Measurements from ENCODE around the gene USP15. TPM values are rescaled to one million over a fixed set of nuclear protein-coding genes. Genes with fewer than 3 reads are reported as not detected.

The USP15 gene
- polyA plus RNA-seq, 3 donors: 43.1 to 56.5 (median 55.0) TPM

GRCh38 chr12:62270384-62270783 lies 10.2 kb downstream of the USP15 start:
- no peak for DNase-seq (ENCODE audit: extremely low read depth in 1 of 11, low read depth in 9 of 11, low spot score in 4 of 11)

DNA sequence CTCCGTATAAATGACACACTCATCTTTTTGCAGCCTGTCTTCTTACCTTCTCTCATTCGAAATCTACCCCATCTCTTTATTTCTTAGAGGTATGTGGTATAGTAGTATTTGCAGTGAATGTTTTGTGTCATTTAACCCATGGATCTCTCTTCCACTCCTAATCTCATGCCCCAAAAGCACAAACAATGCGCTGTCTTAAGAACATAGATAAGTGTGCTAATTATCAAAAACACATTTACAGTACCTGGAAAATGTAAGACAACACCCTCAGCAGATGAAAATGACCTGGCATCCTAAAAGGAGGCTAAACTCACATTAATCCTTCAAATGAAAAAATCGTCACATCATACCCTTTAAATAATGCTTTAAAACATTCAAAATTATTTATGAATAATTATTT lies 10.7 kb downstream of the USP15 start:
- no peak for DNase-seq (ENCODE audit: extremely low read depth in 1 of 11, low read depth in 9 of 11, low spot score in 4 of 11)

DNA sequence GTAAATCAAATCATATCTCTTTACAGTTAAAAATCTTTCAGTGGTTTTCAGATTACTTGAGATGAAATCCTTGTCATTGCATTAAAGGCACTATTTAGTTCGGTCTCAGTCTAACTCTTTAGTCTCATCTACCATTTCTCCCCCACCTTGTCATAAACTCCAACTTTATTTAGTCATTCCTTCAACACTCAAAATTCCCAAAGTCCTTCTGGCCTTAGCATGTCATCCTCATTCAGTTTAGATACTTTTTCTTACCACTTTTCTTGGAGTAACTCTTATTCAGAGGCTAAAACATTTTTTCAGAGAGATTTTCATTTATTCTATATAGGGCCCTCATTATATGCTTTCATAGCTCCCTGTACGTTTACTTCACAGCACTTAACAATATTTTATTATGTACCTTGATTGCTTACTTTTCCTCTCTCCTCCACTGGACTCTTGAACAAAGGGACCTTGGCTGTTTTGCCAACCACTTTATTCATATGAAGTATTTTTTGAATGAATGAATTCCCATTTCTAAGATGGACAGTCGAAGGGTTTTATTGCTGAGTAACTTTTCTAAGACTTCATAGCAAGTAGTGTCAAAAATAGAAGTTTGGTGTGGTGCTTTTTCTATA lies 12.8 kb downstream of the USP15 start:
- no peak for DNase-seq (ENCODE audit: extremely low read depth in 1 of 11, low read depth in 9 of 11, low spot score in 4 of 11)

DNA sequence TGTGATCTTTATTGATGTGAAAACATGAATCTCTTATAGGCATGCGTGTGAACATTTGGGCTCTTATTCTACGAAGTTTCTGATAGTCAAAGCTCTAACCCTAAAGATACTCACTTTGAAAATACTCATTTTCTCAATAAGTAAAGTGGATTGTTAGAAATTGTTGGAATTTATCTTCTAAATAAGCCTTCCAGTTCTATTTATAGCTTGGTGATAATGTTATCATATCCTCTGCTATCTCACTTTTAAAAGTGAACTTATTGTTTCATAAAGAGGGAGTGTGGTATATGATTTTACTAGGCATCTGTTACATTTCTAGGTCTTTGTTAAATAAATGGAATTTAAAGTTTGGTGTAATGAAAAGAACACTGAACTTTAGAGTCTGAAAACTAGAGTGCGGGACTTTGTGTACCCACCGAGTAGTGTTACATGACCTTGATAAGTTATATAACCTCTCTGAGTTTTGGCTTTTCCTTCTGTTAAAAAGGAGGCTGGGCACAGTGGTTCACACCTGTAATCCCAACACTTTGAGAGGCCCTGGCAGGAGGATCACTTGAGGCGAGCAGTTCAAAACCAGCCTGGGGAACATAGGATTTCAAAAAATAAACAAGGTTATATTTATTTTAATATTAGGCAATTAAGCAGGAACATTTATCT lies 13.6 kb downstream of the USP15 start:
- no peak for DNase-seq (ENCODE audit: extremely low read depth in 1 of 11, low read depth in 9 of 11, low spot score in 4 of 11)

- DNase-seq (ENCODE audit: extremely low read depth in 1 of 11, low read depth in 9 of 11, low spot score in 4 of 11): no peak
These were observed 17.8 kb downstream of the USP15 start for GRCh38 chr12:62278022-62278421.

- no peak for DNase-seq (ENCODE audit: extremely low read depth in 1 of 11, low read depth in 9 of 11, low spot score in 4 of 11)
These were observed 18.9 kb downstream of the USP15 start for GRCh38 chr12:62279058-62279457.

DNA sequence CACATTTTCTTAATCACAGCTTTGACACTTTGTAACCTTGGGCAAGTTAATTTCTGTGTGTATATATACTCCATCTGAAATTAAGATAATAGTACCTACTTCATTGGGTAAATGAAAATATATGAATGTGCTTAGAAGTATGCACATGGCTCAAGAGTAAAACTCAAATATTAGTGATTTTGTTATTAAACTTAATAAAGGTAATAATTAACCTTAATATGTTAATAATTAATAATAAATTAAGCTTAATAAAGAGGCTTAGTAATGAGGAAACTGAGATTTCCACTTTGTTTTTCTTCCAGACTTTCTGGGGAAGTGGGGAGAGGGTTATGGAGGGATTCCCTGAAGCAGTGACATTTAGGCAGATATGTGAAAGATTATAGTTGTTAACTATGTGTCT lies 19.8 kb downstream of the USP15 start:
- no peak for DNase-seq (ENCODE audit: extremely low read depth in 1 of 11, low read depth in 9 of 11, low spot score in 4 of 11)

GRCh38 chr12:62282057-62282774 lies 22.0 kb downstream of the USP15 start:
- DNase-seq (ENCODE audit: extremely low read depth in 1 of 11, low read depth in 9 of 11, low spot score in 4 of 11): no peak

- no peak for DNase-seq (ENCODE audit: extremely low read depth in 1 of 11, low read depth in 9 of 11, low spot score in 4 of 11)
These were observed 24.5 kb downstream of the USP15 start for GRCh38 chr12:62284749-62285148.

DNA sequence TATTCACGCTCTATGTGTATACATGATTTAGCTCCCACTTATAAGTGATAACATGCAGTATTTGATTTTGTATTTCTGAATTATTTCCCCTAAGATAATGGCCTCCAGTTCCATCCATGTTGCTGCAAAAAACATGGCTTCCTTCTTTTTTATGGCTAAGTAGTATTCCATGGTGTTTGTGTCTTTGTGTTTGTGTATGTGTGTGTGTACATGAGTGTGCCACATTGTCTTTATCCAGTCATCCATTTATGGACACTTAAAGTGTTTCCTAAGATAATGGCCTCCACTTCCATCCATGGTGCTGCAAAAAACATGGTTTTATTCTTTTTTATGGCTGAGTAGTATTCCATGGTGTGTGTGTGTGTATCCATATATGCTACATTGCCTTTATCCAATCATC lies 25.1 kb downstream of the USP15 start:
- DNase-seq (ENCODE audit: extremely low read depth in 1 of 11, low read depth in 9 of 11, low spot score in 4 of 11): no peak

DNA sequence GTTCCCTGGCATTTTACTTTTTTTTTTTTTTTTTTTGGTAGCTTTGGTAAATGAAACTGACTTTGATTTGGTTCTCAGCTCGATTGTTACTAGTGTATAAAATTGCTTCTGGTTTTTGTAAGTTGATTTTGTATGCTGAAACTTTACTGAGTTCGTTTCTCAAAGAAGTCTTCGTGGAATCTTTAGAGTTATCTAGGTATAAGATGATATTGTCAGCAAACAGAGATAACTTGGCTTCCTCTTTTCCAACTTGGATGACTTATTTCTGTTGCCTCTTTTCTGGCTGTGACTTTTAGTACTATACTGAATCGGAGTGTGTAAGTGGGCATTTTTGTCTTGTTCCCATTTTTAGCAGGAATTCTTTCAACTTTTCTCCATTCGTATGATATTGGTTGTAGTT lies 28.1 kb downstream of the USP15 start:
- no peak for DNase-seq (ENCODE audit: extremely low read depth in 1 of 11, low read depth in 9 of 11, low spot score in 4 of 11)

- no peak for DNase-seq (ENCODE audit: extremely low read depth in 1 of 11, low read depth in 9 of 11, low spot score in 4 of 11)
These were observed 30.6 kb downstream of the USP15 start for GRCh38 chr12:62290846-62291245.

DNA sequence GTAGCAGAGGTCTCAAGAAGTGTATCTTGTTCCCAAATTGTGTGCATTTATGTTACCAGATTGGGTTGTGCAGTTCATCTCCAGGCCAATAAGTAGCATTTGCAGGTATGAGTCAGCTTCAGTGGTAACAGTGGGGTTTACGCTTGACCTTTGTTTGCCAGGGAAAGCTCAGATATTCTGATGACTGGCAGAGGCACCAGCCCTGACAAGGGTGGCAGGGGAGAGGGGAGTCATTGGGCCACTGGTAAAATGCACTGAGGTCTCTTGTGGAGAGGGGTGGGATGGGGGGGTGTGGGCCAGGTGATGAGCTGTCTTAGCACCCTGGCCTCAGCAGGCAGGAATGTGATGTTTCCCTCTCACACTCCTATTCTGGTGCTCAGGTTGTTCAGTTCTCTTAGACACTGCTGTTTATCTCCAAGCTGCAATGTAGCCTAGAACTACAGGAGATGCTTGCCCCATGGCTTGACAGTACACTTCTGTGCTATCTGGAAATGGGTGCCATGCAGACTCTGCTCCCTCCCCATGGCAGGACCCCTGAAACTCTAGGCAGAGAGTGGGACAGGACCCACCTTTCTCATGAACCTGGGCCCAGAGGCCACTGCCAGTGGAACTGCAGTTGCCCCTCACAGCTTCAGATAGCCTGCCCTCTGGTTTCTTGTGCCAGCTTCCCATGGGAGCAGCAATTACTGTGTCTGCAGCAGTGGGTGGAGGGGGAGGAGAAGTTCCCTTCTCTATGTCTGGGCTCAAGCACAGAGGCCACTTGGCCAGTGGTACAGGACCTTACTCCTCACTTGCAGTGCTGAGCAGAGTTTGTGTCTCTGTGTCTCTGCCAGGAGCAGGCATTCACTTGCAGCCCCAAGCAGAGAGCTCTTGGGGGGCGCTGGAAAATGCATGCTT lies 31.9 kb downstream of the USP15 start:
- DNase-seq (ENCODE audit: extremely low read depth in 1 of 11, low read depth in 9 of 11, low spot score in 4 of 11): no peak

GRCh38 chr12:62292761-62293344 lies 32.6 kb downstream of the USP15 start:
- no peak for DNase-seq (ENCODE audit: extremely low read depth in 1 of 11, low read depth in 9 of 11, low spot score in 4 of 11)

DNA sequence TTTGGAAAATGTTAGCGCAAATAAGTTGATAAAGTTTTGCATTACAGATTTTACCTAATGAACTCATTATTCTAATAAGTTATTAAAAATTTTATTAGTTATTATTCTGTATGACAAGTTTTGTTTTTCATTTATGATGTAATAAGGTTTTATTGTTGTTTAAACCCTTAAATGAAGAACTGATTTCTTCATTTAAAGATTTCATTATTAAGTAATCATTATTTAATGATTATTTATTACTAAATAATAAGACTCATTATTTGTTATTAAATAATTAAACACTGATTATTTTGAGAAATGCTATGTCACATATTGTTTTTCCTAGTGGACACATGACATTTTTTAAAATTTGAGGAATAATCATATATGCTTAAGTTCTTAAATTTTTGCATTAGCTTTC lies 34.2 kb downstream of the USP15 start:
- no peak for DNase-seq (ENCODE audit: extremely low read depth in 1 of 11, low read depth in 9 of 11, low spot score in 4 of 11)

DNA sequence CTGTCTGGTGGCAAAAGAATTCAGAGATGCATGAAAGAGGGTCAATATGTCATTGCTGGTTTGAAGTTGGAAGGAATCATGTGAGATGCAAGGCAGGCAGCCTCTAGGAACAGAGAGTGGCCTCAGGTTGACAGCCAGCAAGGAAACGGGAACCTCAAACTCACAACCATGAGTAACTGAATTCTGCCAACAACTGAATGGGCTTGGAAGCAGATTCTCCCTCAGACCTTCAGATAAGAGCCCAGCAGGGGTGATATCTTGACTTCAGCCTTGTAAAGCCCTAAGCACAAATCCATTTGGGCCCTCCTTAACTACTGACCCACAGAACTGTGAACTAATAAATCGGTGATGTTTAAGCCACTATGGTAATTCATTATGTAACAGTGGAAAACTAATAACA lies 35.8 kb downstream of the USP15 start:
- no peak for DNase-seq (ENCODE audit: extremely low read depth in 1 of 11, low read depth in 9 of 11, low spot score in 4 of 11)

GRCh38 chr12:62297321-62297720 lies 37.1 kb downstream of the USP15 start:
- DNase-seq (ENCODE audit: extremely low read depth in 1 of 11, low read depth in 9 of 11, low spot score in 4 of 11): no peak

DNA sequence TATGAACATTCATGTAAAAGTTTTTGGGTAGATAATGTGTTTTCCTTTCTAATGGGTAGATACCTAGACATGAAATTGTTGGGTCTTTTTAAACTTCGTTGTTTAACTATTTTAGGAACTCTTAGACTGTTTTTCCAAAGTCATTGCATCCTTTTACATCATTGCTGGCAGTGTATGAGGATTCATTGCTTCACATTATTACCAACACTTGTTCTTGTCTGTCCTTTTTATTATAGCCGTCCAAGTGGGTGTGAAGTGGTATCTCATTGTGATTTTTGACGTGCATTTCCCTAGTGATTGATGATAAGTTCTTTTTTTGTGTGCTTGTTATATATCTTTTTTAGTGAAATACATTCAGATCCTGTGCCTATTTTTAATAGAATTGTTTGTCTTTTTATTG lies 39.4 kb downstream of the USP15 start:
- no peak for DNase-seq (ENCODE audit: extremely low read depth in 1 of 11, low read depth in 9 of 11, low spot score in 4 of 11)

DNA sequence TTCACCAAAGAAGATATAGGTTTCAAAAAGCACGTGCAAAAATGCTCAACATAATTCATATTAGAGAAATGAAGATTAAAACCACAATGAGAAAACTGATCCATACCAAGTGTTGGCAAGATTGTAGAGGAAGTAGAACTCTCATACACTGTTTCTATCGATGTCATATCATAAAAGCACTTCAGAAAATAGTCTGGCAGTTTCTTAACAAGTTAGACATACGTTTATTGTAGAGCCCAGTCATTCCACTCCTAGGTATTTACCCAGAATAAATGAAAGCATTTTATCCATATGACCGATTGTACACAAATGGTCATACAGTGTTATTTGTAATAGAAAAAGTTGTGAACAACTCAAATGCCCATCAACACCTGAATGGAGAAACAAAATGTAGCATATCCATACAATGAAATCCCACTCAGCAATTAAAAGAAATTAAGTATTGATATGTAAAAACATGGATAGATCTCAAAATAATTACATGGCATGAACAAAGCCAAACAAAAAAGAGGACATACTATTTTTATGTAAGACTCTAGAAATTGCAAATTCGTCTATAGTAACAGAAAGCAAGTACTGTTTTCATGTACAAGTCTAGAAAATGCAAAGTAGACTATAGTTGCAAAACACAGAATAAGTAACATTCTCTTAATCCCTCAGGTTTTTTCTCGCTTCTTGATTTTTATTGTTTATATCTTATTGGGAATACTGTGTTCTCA lies 41.0 kb downstream of the USP15 start:
- DNase-seq (ENCODE audit: extremely low read depth in 1 of 11, low read depth in 9 of 11, low spot score in 4 of 11): no peak

All from renal cortex interstitium (tissue), 11 donors.